ENCODE data around the gene GPR62.

The GPR62 gene

GRCh38 chr3:51957520-51958205, 2.5 kb downstream of the GPR62 start:
- H3K4me3 ChIP-seq (ENCODE audit: low read depth, low read length) = no peak overlapping the region
- DNase-seq (ENCODE audit: low read depth) = no peak
- TF ChIP-seq CTCF (IDR thresholded peaks at IDR 0.05; ENCODE audit: low read depth, low read length, missing control alignments) = no peak
- in situ Hi-C loops (cut with HindIII; ENCODE audit: low sequenced_read_pairs) = no loop called here

DNA sequence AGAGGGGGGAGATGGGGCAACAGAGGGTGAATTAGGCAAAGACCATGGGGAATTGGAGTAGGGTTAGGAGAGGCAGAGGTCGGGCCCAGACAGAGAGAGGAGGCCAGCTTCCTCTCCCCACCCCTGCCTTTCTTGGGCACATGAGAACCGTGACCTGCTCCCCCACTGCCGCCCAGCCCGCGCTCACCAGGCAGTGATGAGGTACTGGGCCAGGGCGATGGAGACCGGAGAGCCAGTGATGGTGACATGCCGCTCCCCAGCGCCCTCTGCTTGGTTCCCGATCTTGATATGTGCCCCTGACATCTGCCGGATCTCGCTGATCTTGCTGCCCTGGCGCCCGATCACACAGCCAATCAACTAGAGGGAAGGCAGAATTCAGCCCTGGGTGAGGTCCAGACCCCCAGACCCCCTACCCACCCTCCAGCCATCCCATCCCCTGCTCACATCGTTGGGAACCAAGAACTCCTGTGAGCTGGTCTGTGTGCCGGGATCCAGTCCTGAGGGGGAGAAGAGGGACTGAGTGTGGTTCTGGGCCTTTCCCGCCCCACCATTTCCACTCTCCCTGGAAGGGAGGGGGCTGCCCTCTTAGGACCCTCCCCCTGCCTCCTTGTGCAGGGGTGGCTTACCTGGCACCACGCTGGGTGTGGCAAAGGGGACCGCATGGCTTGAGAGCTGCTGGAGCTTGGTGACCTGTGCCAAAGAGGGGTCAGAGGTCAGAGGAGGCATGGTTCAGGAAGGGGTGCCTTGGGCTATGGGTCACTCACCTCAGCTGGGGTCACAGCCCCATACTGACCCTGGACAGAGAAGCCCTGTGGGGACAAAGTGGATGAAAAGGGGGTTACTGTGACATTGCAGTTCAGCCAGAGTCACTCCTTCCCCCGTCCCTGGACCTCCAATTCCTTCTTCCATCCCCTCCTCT, 3.7 kb downstream of the GPR62 start:
- no peak for TF ChIP-seq CTCF (IDR thresholded peaks at IDR 0.05; ENCODE audit: low read depth, low read length, missing control alignments)
- no peak overlapping the region for H3K4me3 ChIP-seq (ENCODE audit: low read depth, low read length)
- no peak for DNase-seq (ENCODE audit: low read depth)
- in situ Hi-C loops (cut with HindIII; ENCODE audit: low sequenced_read_pairs) = no loop called here

- in situ Hi-C loops (cut with HindIII; ENCODE audit: low sequenced_read_pairs) = no loop called here
- TF ChIP-seq CTCF (IDR thresholded peaks at IDR 0.05; ENCODE audit: low read depth, low read length, missing control alignments) = no peak
- no peak for DNase-seq (ENCODE audit: low read depth)
- no peak overlapping the region for H3K4me3 ChIP-seq (ENCODE audit: low read depth, low read length)
These were observed 4.5 kb downstream of the GPR62 start for GRCh38 chr3:51959651-51960050.

DNA sequence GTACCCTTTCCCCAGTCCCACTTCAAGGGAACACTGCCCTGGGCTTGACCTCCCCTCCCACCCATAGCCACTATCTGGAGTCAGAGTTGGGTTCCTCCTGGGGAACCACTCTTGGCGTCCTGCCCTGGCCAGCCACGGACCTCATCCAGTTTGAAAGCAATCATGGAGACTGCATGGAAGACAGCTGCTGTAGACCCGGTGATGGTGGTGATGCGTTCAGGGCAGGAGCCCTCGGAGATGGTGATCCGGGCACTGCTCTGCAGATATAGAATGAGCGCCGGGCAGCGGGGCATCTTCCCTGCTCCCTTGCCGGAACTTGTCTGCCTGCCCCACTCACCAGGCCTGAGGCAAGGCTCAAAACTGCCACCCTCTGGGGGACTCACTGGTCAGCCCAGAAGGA, 5.2 kb downstream of the GPR62 start:
- TF ChIP-seq CTCF (IDR thresholded peaks at IDR 0.05; ENCODE audit: low read depth, low read length, missing control alignments) = no peak
- in situ Hi-C loops (cut with HindIII; ENCODE audit: low sequenced_read_pairs) = no loop called here
- H3K4me3 ChIP-seq (ENCODE audit: low read depth, low read length) = no peak overlapping the region
- no peak for DNase-seq (ENCODE audit: low read depth)

GRCh38 chr3:51961011-51961410, 5.8 kb downstream of the GPR62 start:
- H3K4me3 ChIP-seq (ENCODE audit: low read depth, low read length) = no peak overlapping the region
- TF ChIP-seq CTCF (IDR thresholded peaks at IDR 0.05; ENCODE audit: low read depth, low read length, missing control alignments) = no peak
- in situ Hi-C loops (cut with HindIII; ENCODE audit: low sequenced_read_pairs) = no loop called here
- no peak for DNase-seq (ENCODE audit: low read depth)

DNA sequence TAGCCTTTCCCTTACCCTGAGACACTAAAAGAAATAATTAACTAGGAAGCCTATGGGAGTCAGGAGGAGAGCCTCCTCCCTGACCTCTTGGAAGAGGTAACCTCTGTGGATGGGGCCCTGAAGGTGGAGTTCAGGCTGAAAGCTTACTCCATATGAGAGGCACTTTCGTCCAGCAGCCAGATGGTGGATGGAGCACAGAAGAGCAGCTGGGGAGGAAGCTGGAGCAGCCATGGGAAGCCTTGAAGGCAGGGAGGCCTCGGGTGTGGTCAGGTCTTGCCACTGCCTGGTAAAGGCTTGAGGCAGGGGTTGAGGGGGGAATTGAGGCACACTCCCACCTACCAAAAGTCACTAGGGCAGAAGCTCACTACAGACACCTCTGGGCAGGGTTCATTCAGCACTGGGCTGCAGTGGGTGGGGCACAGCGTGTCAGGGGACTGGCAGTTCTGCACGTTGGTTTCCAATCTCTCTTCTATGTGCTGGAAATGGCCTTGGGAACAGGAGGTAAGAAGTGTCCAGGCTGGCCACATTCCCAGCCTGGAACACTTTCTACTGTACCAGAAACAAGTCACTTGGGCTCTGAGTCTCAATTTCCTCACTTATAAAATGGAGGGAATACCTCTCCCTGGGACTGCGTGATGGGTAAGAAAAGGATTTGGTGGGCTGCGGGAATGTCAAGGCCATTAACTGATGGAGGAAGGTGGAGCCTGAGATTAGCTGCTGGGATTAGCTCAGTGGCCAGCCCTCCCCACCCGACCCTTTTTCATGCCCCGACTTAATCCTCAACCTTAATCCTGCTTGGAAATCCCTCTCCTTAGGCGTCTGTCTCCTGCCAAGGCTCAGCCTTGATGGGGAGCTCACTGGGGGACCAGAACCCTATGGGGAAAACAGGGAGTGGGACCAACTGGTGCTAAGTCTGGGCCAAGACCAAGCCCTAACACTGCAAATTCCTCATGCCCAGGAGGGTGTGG, 6.7 kb downstream of the GPR62 start:
- no peak for TF ChIP-seq CTCF (IDR thresholded peaks at IDR 0.05; ENCODE audit: low read depth, low read length, missing control alignments)
- H3K4me3 ChIP-seq (ENCODE audit: low read depth, low read length) = no peak overlapping the region
- in situ Hi-C loops (cut with HindIII; ENCODE audit: low sequenced_read_pairs) = no loop called here
- DNase-seq (ENCODE audit: low read depth) = no peak
